ENCODE data around the gene SNX33. TPM values are rescaled to one million over a fixed set of nuclear protein-coding genes. Genes with fewer than 3 reads are reported as not detected.

The SNX33 gene
- total RNA-seq = 15.0 and 19.8 TPM in 2 replicates

DNA sequence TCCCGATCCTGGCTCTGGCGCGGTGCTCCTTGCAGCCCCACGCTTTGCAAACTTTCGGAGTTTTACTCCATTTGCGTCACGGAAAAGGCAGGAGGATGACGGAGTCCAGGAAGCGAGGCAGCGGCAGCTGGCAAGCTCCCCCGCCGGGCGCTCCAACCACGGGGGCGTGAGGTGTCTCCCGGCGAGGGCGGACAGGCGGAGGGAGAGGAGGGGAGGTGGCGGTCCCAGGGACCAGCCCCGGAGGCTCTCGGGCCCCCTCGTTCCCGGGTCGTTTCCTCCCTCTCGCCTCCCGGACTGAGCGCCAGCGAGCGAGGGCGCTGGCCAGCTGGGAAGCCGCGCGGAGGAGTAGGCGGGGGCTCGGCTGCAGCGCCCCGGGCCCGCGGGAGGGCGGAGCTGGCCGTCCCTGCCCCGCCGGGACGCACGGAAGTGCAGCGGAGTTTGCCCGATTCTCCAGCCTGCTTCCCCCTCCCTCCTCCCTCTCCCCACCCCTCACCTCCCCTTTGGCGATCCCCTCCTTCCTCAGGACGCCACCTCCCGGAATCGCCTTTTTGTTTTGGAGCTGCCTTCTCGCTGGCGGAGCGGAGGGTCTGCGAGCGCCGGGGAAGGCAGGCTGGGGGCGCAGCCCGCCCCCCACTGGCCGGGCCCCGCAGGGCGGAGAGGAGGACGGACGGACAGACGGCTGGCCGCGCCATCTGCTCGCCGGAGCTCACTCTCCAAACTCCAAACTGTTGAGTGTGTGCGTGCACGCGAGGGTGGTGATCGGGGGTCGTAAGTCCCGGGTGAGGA lies at the start of gene SNX33:
Gene SNX33 (plus strand): TSS at position 543 of the 786 bp plus-strand sequence. CDS start 1,191 bp downstream, outside the sequence.
- TF ChIP-seq, protein P1, sequence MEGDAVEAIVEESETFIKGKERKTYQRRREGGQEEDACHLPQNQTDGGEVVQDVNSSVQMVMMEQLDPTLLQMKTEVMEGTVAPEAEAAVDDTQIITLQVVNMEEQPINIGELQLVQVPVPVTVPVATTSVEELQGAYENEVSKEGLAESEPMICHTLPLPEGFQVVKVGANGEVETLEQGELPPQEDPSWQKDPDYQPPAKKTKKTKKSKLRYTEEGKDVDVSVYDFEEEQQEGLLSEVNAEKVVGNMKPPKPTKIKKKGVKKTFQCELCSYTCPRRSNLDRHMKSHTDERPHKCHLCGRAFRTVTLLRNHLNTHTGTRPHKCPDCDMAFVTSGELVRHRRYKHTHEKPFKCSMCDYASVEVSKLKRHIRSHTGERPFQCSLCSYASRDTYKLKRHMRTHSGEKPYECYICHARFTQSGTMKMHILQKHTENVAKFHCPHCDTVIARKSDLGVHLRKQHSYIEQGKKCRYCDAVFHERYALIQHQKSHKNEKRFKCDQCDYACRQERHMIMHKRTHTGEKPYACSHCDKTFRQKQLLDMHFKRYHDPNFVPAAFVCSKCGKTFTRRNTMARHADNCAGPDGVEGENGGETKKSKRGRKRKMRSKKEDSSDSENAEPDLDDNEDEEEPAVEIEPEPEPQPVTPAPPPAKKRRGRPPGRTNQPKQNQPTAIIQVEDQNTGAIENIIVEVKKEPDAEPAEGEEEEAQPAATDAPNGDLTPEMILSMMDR (IDR thresholded peaks at IDR 0.05; ENCODE audit: insufficient read depth, low read length, severe bottlenecking) = peak; percentile 64
- H3K4me3 ChIP-seq (ENCODE audit: low read depth, low read length) = peak within 1 kb of the TSS; percentile 90
- DNase-seq (ENCODE audit: low read depth) (peak; percentile 72), FAIRE-seq (no peak)
- H3K27me3 ChIP-seq (ENCODE audit: control insufficient read depth, insufficient read depth, low read length) = no peaks in the 10 kb centered on the region
- H3K36me3 ChIP-seq (ENCODE audit: control insufficient read depth, insufficient read depth, low read length) = peaks cover 16% of the 10 kb centered on the region

- H3K27me3 ChIP-seq (ENCODE audit: control insufficient read depth, insufficient read depth, low read length) = no peaks in the 10 kb centered on the region
- FAIRE-seq (no peak), DNase-seq (ENCODE audit: low read depth) (no peak)
- H3K4me3 ChIP-seq (ENCODE audit: low read depth, low read length) = no peak overlapping the region
- H3K36me3 ChIP-seq (ENCODE audit: control insufficient read depth, insufficient read depth, low read length) = peaks cover 7% of the 10 kb centered on the region
- TF ChIP-seq, protein P1 (IDR thresholded peaks at IDR 0.05; ENCODE audit: insufficient read depth, low read length, severe bottlenecking) = no peak
Observed at GRCh38 chr15:75598361-75598760, 49.4 kb upstream of the SNX33 start.

DNA sequence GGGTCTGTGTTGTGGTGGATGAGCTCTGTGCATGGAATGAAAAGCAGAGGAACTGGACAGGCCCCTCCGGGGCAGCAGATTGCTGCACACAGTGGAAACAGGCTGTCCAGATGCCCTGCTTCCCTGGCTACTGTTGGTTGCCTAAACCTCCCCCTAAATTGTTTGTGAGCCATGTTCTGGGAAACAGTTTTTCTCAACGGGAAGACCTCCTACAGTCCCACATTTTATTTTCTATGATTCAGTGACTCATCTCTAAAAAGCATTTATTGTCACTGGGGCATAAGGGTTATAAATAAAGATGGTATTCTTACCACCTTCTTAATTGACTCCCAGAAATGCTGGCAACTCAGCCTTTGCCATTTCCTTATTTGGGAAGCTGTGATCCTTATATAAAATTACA lies 48.3 kb upstream of the SNX33 start:
- no peak for DNase-seq (ENCODE audit: low read depth)
- no peak overlapping the region for H3K4me3 ChIP-seq (ENCODE audit: low read depth, low read length)
- H3K36me3 ChIP-seq (ENCODE audit: control insufficient read depth, insufficient read depth, low read length) = peaks cover 6% of the 10 kb centered on the region
- FAIRE-seq = no peak
- H3K27me3 ChIP-seq (ENCODE audit: control insufficient read depth, insufficient read depth, low read length) = no peaks in the 10 kb centered on the region
- TF ChIP-seq, protein P1 (IDR thresholded peaks at IDR 0.05; ENCODE audit: insufficient read depth, low read length, severe bottlenecking) = no peak

DNA sequence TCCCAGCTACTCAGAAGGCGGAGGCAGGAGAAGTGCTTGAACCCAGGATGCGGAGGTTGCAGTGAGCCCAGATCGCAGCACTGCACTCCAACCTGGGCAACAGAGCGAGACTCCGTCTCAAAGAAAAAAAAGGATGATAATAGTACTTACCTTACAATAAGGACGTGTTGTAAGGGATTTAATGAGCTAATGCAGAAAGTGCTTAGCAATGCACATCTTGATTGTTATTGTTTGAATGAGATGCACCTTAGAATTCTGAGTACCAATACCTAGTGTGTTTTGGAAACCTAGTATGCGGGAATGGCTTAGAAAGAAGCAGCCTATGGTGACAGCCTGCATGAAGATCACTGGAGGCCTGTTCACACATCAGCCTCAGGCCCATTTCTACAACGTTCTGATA lies 41.7 kb upstream of the SNX33 start:
- DNase-seq (ENCODE audit: low read depth) (no peak), FAIRE-seq (no peak)
- no peaks in the 10 kb centered on the region for H3K27me3 ChIP-seq (ENCODE audit: control insufficient read depth, insufficient read depth, low read length)
- H3K4me3 ChIP-seq (ENCODE audit: low read depth, low read length) = no peak overlapping the region
- TF ChIP-seq, protein P1 (IDR thresholded peaks at IDR 0.05; ENCODE audit: insufficient read depth, low read length, severe bottlenecking) = no peak
- H3K36me3 ChIP-seq (ENCODE audit: control insufficient read depth, insufficient read depth, low read length) = peaks cover 7% of the 10 kb centered on the region

GRCh38 chr15:75606711-75607699 lies 40.7 kb upstream of the SNX33 start:
- DNase-seq (ENCODE audit: low read depth) = no peak
- TF ChIP-seq, protein P1 (IDR thresholded peaks at IDR 0.05; ENCODE audit: insufficient read depth, low read length, severe bottlenecking) = no peak
- H3K36me3 ChIP-seq (ENCODE audit: control insufficient read depth, insufficient read depth, low read length) = peaks cover 7% of the 10 kb centered on the region
- no peak overlapping the region for H3K4me3 ChIP-seq (ENCODE audit: low read depth, low read length)
- no peak for FAIRE-seq
- H3K27me3 ChIP-seq (ENCODE audit: control insufficient read depth, insufficient read depth, low read length) = no peaks in the 10 kb centered on the region
